ENCODE results near the gene P2RY11. TPM values are rescaled to one million over a fixed set of nuclear protein-coding genes. Genes with fewer than 3 reads are reported as not detected.

Gene P2RY11
- total and polyA plus RNA-seq, 2 donors (not counting 1 experiment from before 2014, with no cell fraction given) = 25.8 to 27.1 TPM

DNA sequence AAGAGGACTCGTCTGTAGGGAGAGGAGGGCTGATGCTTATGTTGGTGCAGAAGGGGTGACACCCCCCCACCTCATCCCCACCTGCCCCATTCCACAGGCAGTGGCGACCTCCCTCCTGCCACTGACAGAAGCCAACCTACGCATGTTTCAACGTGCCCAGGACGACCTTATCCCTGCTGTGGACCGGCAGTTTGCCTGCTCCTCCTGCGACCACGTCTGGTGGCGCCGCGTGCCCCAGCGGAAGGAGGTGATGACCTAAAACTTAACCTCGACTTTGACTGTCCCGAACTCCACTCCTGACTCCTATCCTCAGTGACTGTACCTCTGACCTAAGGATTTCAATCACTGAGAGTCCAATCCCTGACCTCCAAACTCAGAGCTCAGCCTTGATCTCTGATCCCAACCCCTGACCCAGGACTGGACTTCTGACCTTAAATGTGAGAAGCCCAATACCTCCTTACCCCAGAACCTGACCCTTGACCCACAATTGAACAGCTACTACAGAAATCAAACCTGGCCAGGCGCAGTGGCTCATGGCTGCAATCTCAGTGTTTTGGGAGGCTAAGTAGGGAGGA lies 21.6 kb upstream of the P2RY11 start:
- intact Hi-C loops (cut with micrococcal nuclease) = loop anchor here (5.0 to 10.0 kb wide), 2 partner anchors 32 to 105 kb away; partner anchors contain the start of gene DNMT1
- no peak overlapping the region for H2AFZ ChIP-seq (ENCODE audit: insufficient read depth, low read depth, low read length, poor library complexity, severe bottlenecking)
- ChIA-PET CTCF (no interaction called here), POLR2A (no interaction called here)
- H4K20me1 ChIP-seq (ENCODE audit: control insufficient read depth, insufficient read depth, low read length, poor library complexity, severe bottlenecking) = no peaks in the 10 kb centered on the region
- H3K27ac ChIP-seq (ENCODE audit: low read length in 2 of 2) = no peak overlapping the region
- TF ChIP-seq, protein P1, sequence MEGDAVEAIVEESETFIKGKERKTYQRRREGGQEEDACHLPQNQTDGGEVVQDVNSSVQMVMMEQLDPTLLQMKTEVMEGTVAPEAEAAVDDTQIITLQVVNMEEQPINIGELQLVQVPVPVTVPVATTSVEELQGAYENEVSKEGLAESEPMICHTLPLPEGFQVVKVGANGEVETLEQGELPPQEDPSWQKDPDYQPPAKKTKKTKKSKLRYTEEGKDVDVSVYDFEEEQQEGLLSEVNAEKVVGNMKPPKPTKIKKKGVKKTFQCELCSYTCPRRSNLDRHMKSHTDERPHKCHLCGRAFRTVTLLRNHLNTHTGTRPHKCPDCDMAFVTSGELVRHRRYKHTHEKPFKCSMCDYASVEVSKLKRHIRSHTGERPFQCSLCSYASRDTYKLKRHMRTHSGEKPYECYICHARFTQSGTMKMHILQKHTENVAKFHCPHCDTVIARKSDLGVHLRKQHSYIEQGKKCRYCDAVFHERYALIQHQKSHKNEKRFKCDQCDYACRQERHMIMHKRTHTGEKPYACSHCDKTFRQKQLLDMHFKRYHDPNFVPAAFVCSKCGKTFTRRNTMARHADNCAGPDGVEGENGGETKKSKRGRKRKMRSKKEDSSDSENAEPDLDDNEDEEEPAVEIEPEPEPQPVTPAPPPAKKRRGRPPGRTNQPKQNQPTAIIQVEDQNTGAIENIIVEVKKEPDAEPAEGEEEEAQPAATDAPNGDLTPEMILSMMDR (IDR thresholded peaks at IDR 0.05) = no peak
- no peak for TF ChIP-seq EZH2 (IDR thresholded peaks at IDR 0.05; ENCODE audit: borderline replicate concordance, insufficient read depth, low read depth, low read length, poor library complexity, severe bottlenecking)
- H3K27me3 ChIP-seq (replicated peaks in 1 of 4; ENCODE audit: control extremely low read depth in 1 of 4, control insufficient read depth in 3 of 4, insufficient read depth in 4 of 4, low read length in 3 of 4) = no peaks in the 10 kb centered on the region
- H3K79me2 ChIP-seq (ENCODE audit: control insufficient read depth, insufficient read depth, low read length) = peaks cover 9% of the 10 kb centered on the region
- H3K4me3 ChIP-seq (ENCODE audit: control extremely low read depth in 1 of 5, extremely low read depth in 1 of 5, insufficient read depth in 1 of 5, low read depth in 2 of 5, low read length in 4 of 5) = no peak overlapping the region
- DNase-seq (no peak), ATAC-seq (ENCODE audit: low read depth) (no peak)
- peaks cover 6 to 31% of the 10 kb centered on the region in 2 donors for H3K4me1 ChIP-seq (ENCODE audit: control insufficient read depth in 2 of 2, insufficient read depth in 2 of 2, low read length in 2 of 2)
- Mint-ChIP-seq H3K4me3 (no peak overlapping the region), H3K27me3 (no peaks in the 10 kb centered on the region), H3K9me3 (ENCODE audit: insufficient read depth) (no peaks in the 10 kb centered on the region), H3K27ac (no peak overlapping the region), H3K4me1 (peaks cover 32% of the 10 kb centered on the region)
- peaks cover 0 to 14% of the 10 kb centered on the region in 2 experiments for H3K36me3 ChIP-seq (replicated peaks in 1 of 2; ENCODE audit: control extremely low read depth in 1 of 2, control insufficient read depth in 1 of 2, extremely low read depth in 1 of 2, insufficient read depth in 2 of 2, low read length in 1 of 2)
- 94% methylated on average over 13 of the region's 15 CpGs for WGBS (ENCODE audit: insufficient coverage)
- no peaks in the 10 kb centered on the region for H3K9me3 ChIP-seq (ENCODE audit: control extremely low read depth in 1 of 3, control insufficient read depth in 2 of 3, insufficient read depth in 1 of 3, low read length in 2 of 3)
- no peak overlapping the region for H3K4me2 ChIP-seq (replicated peaks; ENCODE audit: low read depth, low read length, poor library complexity, severe bottlenecking)
- H3K9ac ChIP-seq (ENCODE audit: low read length) = no peak overlapping the region

DNA sequence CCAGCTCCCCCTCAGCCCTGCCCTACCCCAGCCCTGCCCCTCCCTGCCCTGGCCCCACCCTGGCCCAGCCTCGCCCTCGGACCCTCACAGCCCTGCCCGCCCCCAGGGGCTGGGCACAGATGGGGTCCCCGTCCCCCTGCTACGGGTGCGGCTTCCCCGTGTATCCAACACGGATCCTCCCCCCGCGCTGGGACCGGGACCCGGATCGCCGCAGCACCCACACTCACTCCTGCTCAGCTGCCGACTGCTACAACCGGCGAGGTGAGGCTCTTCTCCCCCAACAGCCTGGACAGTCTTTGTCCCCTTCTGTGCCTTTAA lies 20.2 kb upstream of the P2RY11 start:
- H3K4me1 Mint-ChIP-seq = peaks cover 33% of the 10 kb centered on the region
- no peak overlapping the region for H3K9ac ChIP-seq (ENCODE audit: low read length)
- H3K27me3 Mint-ChIP-seq = no peaks in the 10 kb centered on the region
- no peak overlapping the region for H3K4me3 Mint-ChIP-seq
- no peak overlapping the region for H3K4me3 ChIP-seq (ENCODE audit: control extremely low read depth in 1 of 5, extremely low read depth in 1 of 5, insufficient read depth in 1 of 5, low read depth in 2 of 5, low read length in 4 of 5)
- no peaks in the 10 kb centered on the region for H4K20me1 ChIP-seq (ENCODE audit: control insufficient read depth, insufficient read depth, low read length, poor library complexity, severe bottlenecking)
- H3K27ac ChIP-seq (ENCODE audit: low read length in 2 of 2) = peak overlapping the region in 1 of 2 donors; percentile 59
- H2AFZ ChIP-seq (ENCODE audit: insufficient read depth, low read depth, low read length, poor library complexity, severe bottlenecking) = no peak overlapping the region
- WGBS (ENCODE audit: insufficient coverage) = 98% methylated on average over 17 of the region's 17 CpGs
- peaks cover 8% of the 10 kb centered on the region for H3K79me2 ChIP-seq (ENCODE audit: control insufficient read depth, insufficient read depth, low read length)
- peaks cover 0 to 4% (median 4%) of the 10 kb centered on the region in 3 donors for H3K9me3 ChIP-seq (ENCODE audit: control extremely low read depth in 1 of 3, control insufficient read depth in 2 of 3, insufficient read depth in 1 of 3, low read length in 2 of 3)
- no peak overlapping the region for H3K4me2 ChIP-seq (replicated peaks; ENCODE audit: low read depth, low read length, poor library complexity, severe bottlenecking)
- intact Hi-C loops (cut with micrococcal nuclease) = no loop called here
- ATAC-seq (ENCODE audit: low read depth) (no peak), DNase-seq (no peak)
- peaks cover 0 to 14% of the 10 kb centered on the region in 2 experiments for H3K36me3 ChIP-seq (replicated peaks in 1 of 2; ENCODE audit: control extremely low read depth in 1 of 2, control insufficient read depth in 1 of 2, extremely low read depth in 1 of 2, insufficient read depth in 2 of 2, low read length in 1 of 2)
- peak overlapping the region; percentile 91 for H3K27ac Mint-ChIP-seq
- POLR2A ChIA-PET = interaction anchor here (0.9 to 1.2 kb wide), 2 partner anchors 10 to 11 kb away, joined by 3 to 12 read pairs; partner anchors contain the start of gene ANGPTL6
- TF ChIP-seq, protein P1 (IDR thresholded peaks at IDR 0.05) = no peak
- TF ChIP-seq EZH2 (IDR thresholded peaks at IDR 0.05; ENCODE audit: borderline replicate concordance, insufficient read depth, low read depth, low read length, poor library complexity, severe bottlenecking) = no peak
- peaks cover 13 to 34% of the 10 kb centered on the region in 2 donors for H3K4me1 ChIP-seq (ENCODE audit: control insufficient read depth in 2 of 2, insufficient read depth in 2 of 2, low read length in 2 of 2)
- no peaks in the 10 kb centered on the region for H3K27me3 ChIP-seq (replicated peaks in 1 of 4; ENCODE audit: control extremely low read depth in 1 of 4, control insufficient read depth in 3 of 4, insufficient read depth in 4 of 4, low read length in 3 of 4)
- CTCF ChIA-PET = no interaction called here
- no peaks in the 10 kb centered on the region for H3K9me3 Mint-ChIP-seq (ENCODE audit: insufficient read depth)

Measured in B cell (primary cell).